HUES64 (cell line): ENCODE data around the gene CDC42BPB. TPM values are rescaled to one million over a fixed set of nuclear protein-coding genes. Genes with fewer than 3 reads are reported as not detected.

Experiments used
- H3K27ac ChIP-seq: 2 replicates; pipeline ENCODE4 v1.7.0; 2013; ENCODE audit warnings: low read depth, low read length, inconsistent platforms
- H3K27me3 ChIP-seq: 2 replicates; pipeline ENCODE4 v1.6.1; 2013; ENCODE audit warnings: mild to moderate bottlenecking, low read length; ENCODE audit not compliant: insufficient read depth
- H3K36me3 ChIP-seq: 2 replicates; pipeline ENCODE4 v1.6.1; 2013; ENCODE audit warnings: mild to moderate bottlenecking, low read length; ENCODE audit not compliant: insufficient read depth
- H3K4me1 ChIP-seq: 2 replicates; pipeline ENCODE4 v1.6.1; 2013; ENCODE audit warnings: mild to moderate bottlenecking, low read length, moderate library complexity; ENCODE audit not compliant: insufficient read depth
- H3K4me3 ChIP-seq: 2 replicates; pipeline ENCODE4 v1.5.1; 2013; ENCODE audit warnings: mild to moderate bottlenecking, low read length, moderate library complexity
- H3K9ac ChIP-seq: 2 replicates; pipeline ENCODE4 v1.6.1; 2013; ENCODE audit warnings: mild to moderate bottlenecking, low read depth, low read length
- H3K9me3 ChIP-seq: 2 replicates; pipeline ENCODE4 v1.6.1; 2013; ENCODE audit warnings: low read depth, low read length; ENCODE audit not compliant: insufficient read depth
- WGBS: fragments of 150-250, 120-280 bp; methylation state at CpG from one replicate; pipeline ENCODE4 v1.1.7; 2013; ENCODE audit warnings: missing lambda C conversion rate; 5-methylcytosine and 5-hydroxymethylcytosine counted together
- polyA plus RNA-seq, 2 experiments: library from polyadenylated mRNA; stranded (reverse); fragments of 50-300 nt; gene quantifications; one replicate each; pipeline ENCODE4 v1.2.3, GENCODE V29; 2013

CDC42BPB gene, protein sequence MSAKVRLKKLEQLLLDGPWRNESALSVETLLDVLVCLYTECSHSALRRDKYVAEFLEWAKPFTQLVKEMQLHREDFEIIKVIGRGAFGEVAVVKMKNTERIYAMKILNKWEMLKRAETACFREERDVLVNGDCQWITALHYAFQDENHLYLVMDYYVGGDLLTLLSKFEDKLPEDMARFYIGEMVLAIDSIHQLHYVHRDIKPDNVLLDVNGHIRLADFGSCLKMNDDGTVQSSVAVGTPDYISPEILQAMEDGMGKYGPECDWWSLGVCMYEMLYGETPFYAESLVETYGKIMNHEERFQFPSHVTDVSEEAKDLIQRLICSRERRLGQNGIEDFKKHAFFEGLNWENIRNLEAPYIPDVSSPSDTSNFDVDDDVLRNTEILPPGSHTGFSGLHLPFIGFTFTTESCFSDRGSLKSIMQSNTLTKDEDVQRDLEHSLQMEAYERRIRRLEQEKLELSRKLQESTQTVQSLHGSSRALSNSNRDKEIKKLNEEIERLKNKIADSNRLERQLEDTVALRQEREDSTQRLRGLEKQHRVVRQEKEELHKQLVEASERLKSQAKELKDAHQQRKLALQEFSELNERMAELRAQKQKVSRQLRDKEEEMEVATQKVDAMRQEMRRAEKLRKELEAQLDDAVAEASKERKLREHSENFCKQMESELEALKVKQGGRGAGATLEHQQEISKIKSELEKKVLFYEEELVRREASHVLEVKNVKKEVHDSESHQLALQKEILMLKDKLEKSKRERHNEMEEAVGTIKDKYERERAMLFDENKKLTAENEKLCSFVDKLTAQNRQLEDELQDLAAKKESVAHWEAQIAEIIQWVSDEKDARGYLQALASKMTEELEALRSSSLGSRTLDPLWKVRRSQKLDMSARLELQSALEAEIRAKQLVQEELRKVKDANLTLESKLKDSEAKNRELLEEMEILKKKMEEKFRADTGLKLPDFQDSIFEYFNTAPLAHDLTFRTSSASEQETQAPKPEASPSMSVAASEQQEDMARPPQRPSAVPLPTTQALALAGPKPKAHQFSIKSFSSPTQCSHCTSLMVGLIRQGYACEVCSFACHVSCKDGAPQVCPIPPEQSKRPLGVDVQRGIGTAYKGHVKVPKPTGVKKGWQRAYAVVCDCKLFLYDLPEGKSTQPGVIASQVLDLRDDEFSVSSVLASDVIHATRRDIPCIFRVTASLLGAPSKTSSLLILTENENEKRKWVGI (N-terminal part only)
- polyA plus RNA-seq (2013, experiment 1 of 2), result 52.0 TPM
- polyA plus RNA-seq (2013, experiment 2 of 2), result 55.0 TPM

DNA sequence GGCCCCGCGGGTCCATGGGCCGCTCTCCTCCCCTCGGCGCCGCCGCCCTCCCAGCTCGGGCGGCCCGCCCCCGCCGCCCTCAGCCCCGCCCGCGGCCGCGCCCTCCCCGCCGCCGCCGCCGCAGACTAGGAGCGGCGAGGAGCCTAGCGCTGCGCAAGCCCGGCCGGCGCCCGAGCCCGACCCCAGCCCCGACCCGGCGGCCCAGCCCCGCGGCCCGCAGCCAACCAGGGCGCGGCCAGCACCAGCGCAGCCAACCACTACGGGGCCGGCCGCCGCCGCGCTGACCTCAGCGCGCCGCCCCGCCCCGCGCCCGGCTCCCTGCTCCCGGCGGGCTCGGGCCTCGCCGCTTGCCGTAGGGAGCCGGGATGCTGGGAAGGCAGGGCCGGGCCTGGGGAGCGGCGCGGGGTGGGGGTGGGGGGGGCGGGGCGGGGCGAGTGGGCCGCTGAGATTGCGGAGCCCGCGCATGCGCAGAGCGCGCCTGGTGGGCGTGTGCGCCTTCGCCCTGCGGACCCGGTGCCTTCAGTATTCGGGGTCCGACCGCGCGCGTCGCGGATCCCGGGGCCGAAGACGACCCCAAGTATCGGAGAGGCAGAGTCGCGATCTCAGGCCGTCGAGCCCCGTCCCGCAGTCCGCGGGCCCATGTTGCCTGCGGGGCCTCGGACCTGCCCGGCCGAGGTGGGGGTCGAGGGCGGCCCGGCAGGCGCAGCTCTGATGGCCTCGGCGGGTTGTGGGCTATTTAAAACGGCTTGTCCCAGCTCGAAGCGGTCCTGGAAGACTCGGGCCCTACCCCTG is at the start of gene CDC42BPB:
TSS of gene CDC42BPB (minus strand) at position 178 of the 792 bp plus-strand sequence. CDS start 376 bp downstream, outside the sequence.
- Histone ChIP-seq H3K4me3 (peak within 1 kb of the TSS; percentile 99), H3K4me1 (peaks cover 9% of the 10 kb centered on the region), H3K27me3 (no peaks in the 10 kb centered on the region), H3K27ac (peak within 1 kb of the TSS; percentile 65; the same call in 1 of the 2 replicates), H3K9ac (peak within 1 kb of the TSS; percentile 77), H3K9me3 (no peaks in the 10 kb centered on the region), H3K36me3 (no peaks in the 10 kb centered on the region)
- WGBS, result under 1% methylated on average over 107 of the region's 113 CpGs

DNA sequence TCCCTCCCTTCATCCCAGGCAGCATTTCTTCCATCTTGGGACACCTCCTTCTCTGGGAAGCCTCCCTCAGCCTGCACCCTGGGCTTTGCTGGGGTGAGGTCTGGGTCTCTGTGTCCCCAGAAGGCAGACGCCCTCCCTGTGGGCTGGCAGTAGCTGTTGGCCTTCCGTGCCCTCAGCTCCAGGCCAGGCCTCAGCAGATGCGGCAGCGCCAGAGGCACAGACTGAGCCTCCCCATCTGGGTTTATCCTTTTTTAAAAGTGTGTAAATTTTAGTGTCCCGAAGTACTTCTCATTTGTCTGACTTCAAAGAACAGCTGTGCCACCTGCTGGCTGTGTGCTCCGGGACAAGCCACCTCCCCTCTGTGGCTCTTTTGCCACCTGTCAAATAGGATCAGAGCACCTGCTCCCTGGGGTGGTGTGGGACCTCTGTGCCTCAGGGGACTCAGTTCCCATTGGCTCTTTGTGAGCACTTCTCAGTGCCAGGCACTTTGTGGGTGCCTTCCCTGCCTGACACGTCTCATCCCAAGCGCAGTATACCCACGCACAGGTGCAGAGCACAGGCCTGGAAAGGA is 48.3 kb upstream of the CDC42BPB start:
- Histone ChIP-seq H3K4me3 (no peak overlapping the region), H3K36me3 (no peaks in the 10 kb centered on the region), H3K27me3 (peaks cover 44% of the 10 kb centered on the region), H3K4me1 (peaks cover 21% of the 10 kb centered on the region), H3K27ac (no peak overlapping the region), H3K9ac (no peak overlapping the region), H3K9me3 (no peaks in the 10 kb centered on the region)
- 73% methylated on average over 9 of the region's 9 CpGs for WGBS

DNA sequence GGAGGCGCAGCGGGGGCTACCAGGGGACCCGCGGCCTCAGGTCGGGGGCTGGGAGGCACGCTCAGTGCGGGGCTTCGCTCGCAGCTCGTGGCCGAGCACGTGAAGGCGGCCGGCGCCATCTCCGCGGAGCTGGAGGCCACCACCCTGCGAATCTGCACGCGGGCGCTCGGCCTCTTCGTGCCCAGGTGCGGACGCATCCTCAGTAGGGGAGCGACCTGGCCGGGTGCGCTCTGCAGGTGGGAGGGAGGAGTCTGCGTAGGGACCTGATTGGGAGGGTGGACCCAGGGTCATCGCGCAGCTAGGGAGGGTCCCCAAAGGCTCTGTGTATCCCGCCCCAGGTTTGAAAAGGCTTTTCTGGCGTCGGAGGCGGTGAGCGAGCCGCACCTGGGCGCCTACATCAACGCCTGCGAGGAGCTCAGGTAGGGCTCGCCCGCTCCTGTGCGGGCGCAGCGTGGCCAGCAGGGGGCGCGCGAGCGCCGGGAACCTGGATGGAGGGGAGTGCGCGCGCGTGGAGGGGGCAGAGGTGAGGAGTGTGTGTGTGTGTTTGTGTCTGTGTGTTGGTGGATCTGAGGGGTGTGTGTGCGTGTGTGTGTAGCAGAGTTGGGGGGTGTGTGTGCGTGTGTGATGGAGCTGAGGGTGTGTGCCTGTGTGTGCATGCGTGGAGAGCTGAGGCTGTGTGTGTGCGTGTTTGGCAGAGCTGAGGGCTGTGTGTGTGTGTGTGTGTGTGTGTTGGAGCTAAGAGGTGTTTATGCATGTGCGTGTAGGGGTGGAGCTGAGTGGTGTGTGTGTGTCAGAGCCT is 47.5 kb upstream of the CDC42BPB start:
- H3K36me3 ChIP-seq, result no peaks in the 10 kb centered on the region
- H3K27ac ChIP-seq, result no peak overlapping the region
- peak overlapping the region; percentile 40 for H3K4me3 ChIP-seq
- H3K9me3 ChIP-seq, result no peaks in the 10 kb centered on the region
- H3K27me3 ChIP-seq, result peaks cover 39% of the 10 kb centered on the region
- 6% methylated on average over 59 of the region's 59 CpGs for WGBS
- H3K4me1 ChIP-seq, result peaks cover 13% of the 10 kb centered on the region
- no peak overlapping the region for H3K9ac ChIP-seq

DNA sequence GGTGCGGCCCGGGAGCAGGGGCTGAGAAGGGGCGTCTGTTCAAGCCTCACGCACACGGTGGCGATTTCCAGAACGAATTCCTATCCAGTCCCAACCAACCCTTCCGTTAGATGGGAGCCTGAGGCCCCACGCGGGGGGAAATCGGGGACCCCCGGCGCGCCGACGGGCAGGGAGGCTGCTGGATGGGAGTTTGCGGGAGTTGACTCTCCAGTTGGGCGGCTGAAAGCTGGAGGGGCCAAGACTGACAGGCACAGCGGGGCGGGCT is 47.0 kb upstream of the CDC42BPB start:
- WGBS, result 9% methylated on average over 20 of the region's 20 CpGs
- Histone ChIP-seq H3K9ac (no peak overlapping the region), H3K27ac (no peak overlapping the region), H3K36me3 (no peaks in the 10 kb centered on the region), H3K27me3 (peaks cover 39% of the 10 kb centered on the region), H3K4me3 (peak overlapping the region; percentile 40; the same call in 1 of the 2 replicates), H3K4me1 (peaks cover 14% of the 10 kb centered on the region), H3K9me3 (no peaks in the 10 kb centered on the region)

DNA sequence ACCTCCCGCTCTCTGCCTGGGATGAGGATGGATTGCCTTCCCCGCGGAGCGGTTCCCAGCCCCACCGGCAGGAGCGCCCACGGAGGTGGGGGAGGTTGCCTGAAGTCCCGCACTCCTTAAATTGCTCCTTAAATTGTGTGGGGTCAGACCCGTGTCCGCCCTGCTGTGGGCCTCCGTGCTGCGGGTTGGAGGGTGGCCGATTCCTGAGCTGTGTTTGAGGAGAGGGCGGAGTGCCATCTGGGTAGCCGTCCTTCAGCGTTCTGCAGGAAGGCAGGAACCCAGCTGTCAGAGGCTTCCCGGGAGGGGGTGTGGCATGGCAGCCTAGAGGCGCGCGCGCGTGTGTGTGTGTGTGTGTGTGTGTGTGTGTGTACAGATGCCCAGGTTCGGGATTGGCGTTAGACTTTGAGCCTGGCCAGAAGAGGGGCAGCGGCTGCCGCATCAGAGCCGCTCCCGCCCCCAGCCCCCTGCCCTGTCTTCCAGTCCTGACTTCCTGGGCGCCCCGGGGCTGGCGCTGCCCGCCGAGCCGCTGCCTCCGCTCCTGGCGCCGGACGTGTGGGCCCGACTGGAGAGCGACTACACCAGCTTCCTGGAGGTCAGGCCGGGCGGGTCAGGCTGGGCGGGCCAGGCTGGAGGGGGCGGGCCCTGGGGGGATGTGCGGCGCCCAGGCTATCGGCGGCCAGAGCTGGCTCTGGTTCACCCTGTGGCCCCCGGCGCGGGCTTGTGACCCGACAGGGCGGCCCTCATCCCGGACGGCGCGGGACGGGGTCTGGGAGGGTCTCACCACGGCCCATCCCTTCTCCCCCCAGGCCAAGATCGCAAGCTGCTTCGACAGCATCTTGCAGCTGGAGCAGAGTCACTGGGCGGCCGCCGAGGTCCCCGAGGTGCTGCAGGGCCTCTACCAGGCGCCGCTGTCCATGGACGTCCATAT is 46.4 kb upstream of the CDC42BPB start:
- Histone ChIP-seq H3K4me3 (peak overlapping the region; percentile 40; the same call in 1 of the 2 replicates), H3K9ac (no peak overlapping the region), H3K27ac (no peak overlapping the region), H3K9me3 (no peaks in the 10 kb centered on the region), H3K36me3 (no peaks in the 10 kb centered on the region), H3K27me3 (peaks cover 39% of the 10 kb centered on the region), H3K4me1 (peaks cover 15% of the 10 kb centered on the region)
- 13% methylated on average over 68 of the region's 68 CpGs for WGBS

DNA sequence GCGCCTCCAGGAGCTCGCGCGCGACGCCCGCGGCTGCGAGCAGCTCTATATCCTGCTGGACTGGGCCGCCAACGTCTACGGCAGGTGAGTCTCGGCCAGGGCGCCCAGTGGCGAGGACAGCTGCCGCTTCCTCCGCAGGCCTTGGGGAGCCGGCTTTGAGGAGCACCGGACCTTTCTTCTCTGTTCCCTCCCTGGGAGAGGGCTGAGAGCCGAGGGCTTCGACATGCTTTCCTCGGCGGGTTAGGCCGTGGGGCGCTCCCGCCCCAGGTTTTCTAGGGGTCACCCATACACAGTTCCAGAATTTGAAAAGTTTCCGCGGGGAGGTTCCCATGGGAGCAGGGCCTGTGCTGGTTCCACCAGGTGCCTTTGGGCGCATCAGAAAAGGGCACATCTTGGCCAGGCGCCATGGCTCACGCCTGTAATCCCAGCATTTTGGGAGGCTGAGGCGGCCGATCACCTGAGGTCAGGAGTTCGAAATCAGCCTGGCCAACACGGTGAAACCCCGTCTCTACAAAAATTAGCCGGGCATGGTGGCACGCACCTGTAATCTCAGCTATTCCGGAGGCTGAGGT is 45.4 kb upstream of the CDC42BPB start:
- Histone ChIP-seq H3K9me3 (no peaks in the 10 kb centered on the region), H3K9ac (no peak overlapping the region), H3K27ac (no peak overlapping the region), H3K4me1 (peaks cover 7% of the 10 kb centered on the region), H3K36me3 (no peaks in the 10 kb centered on the region), H3K4me3 (no peak overlapping the region), H3K27me3 (peaks cover 39% of the 10 kb centered on the region)
- WGBS, result 94% methylated on average over 39 of the region's 39 CpGs

DNA sequence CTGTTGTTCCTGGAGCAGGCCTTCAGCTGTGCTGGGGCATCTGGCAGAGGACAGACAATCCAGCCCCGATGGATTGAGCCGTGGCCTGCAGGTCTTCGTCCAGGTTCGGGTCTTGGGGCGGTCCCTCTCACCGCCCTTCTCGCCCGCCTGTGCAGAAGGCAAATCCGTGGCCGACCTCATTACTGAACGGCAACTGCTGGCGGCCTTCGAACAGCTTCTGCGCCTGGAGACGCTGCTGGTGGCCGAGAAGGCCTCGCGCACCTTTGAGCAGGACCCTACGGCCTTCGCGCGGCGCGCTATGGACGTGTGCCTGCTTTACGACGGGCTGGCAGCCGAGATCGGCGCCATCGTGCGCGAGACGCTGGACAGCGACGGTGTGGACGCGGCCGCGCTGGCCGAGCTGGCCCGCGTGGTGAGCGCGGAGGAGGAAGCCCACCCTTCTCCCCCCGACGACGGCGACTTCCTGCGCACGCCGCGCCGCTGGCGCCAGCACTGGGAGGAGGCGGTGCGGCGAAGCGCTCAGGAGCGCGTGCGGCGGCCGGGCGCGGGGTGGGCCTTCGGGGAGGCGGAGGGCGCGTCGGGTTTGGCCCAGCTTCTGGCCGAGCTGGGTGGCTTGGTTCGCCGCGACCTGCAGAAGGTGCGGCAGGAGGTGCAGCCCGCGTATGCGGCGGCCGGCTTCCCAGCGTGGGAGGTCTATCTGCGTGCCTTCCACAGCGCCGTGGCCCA is 44.8 kb upstream of the CDC42BPB start:
- Histone ChIP-seq H3K27ac (no peak overlapping the region), H3K27me3 (peaks cover 39% of the 10 kb centered on the region), H3K4me3 (no peak overlapping the region), H3K36me3 (no peaks in the 10 kb centered on the region), H3K9me3 (no peaks in the 10 kb centered on the region), H3K9ac (no peak overlapping the region), H3K4me1 (peaks cover 7% of the 10 kb centered on the region)
- WGBS, result 96% methylated on average over 85 of the region's 85 CpGs

DNA sequence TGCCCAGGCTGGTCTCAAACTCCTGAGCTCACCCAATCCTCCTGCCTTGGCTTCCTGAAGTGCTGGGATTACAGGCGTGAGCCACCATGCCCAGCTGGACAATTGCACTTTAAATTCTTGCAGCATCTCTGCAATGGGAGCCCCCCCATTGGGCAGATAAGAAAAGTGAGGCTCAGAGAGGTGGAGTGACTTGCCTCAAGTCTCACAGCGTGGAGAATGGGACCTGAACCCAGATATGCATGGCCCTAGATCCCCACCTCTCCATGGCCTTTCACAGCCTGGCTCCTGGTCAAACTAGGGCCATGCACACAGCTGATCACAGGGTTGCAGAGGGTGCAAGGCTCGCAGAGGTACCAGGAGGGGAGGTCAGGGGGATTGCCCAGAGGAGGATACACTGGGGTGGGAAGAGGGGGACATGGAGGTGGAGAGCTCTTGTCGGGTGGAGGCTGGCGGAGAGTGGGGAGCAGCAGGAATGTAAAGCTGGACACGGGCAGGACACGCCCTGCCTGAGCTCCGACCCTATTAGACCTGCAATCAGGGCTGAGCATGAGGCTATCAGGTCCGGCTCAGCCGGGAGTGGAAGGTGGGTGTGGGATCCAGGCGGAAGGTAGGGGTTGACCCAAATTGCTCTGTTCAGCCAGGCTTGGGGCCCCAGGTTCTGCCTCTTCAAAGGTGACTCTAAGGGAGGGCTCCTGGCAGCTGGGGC is 44.1 kb upstream of the CDC42BPB start:
- Histone ChIP-seq H3K4me1 (peaks cover 7% of the 10 kb centered on the region), H3K27ac (no peak overlapping the region), H3K4me3 (no peak overlapping the region), H3K9ac (no peak overlapping the region), H3K36me3 (no peaks in the 10 kb centered on the region), H3K27me3 (peaks cover 39% of the 10 kb centered on the region), H3K9me3 (no peaks in the 10 kb centered on the region)
- WGBS, result 93% methylated on average over 11 of the region's 11 CpGs
